Breast epithelium (tissue), 3 donors: Measurements from ENCODE around the gene OR56A1.

ENCODE experiments used
- POLR2A ChIP-seq: fragments of 450-650 bp; IDR thresholded peaks from one replicate; pipeline ENCODE4 v1.6.1; 2016; ENCODE audit warnings: antibody characterized with exemption, mild to moderate bottlenecking, moderate library complexity
- POLR2AphosphoS5 ChIP-seq, 3 donors: sonication (generic); formaldehyde crosslinking; IDR thresholded peaks; one replicate each; pipeline ENCODE4 v1.6.1; 2017; ENCODE audit warnings: antibody characterized with exemption in 3 of 3
- TF ChIP-seq, protein P1 (sequence below), 3 donors: fragments of 450-650 bp; IDR thresholded peaks; one replicate each; pipeline ENCODE4 v1.5.1; 2016 to 2017; ENCODE audit warnings: antibody characterized with exemption in 3 of 3, mild to moderate bottlenecking in 3 of 3, moderate library complexity in 3 of 3

DNA sequence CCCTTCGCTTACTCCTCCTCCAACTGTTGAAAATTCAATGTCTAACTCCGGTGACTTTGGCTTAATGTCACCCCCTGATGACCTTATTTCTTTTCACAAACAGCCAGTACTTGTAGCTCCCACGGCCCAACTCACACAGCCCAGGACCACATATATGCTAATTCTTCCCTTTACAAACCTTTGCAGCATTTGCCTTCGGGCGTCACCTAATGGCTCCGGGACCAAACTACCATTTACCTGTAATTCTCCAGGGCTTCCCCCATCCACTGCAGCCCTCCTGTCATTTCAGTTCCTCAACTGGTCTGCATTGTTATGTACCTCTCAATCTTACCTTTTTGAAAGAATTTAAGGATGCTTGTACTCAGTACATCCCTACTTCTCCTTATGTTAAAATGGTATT is 47.2 kb upstream of the OR56A1 start:
- TF ChIP-seq, protein P1, sequence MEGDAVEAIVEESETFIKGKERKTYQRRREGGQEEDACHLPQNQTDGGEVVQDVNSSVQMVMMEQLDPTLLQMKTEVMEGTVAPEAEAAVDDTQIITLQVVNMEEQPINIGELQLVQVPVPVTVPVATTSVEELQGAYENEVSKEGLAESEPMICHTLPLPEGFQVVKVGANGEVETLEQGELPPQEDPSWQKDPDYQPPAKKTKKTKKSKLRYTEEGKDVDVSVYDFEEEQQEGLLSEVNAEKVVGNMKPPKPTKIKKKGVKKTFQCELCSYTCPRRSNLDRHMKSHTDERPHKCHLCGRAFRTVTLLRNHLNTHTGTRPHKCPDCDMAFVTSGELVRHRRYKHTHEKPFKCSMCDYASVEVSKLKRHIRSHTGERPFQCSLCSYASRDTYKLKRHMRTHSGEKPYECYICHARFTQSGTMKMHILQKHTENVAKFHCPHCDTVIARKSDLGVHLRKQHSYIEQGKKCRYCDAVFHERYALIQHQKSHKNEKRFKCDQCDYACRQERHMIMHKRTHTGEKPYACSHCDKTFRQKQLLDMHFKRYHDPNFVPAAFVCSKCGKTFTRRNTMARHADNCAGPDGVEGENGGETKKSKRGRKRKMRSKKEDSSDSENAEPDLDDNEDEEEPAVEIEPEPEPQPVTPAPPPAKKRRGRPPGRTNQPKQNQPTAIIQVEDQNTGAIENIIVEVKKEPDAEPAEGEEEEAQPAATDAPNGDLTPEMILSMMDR (IDR thresholded peaks at IDR 0.05): no peak
- TF ChIP-seq POLR2AphosphoS5 (IDR thresholded peaks at IDR 0.05) (no peak), POLR2A (no peak)
